Naive B cell (primary cell): ENCODE measurements around the gene USP48. TPM values are rescaled to one million over a fixed set of nuclear protein-coding genes. Genes with fewer than 3 reads are reported as not detected.
A peak's percentile ranks its signal among the peaks of the same experiment; 100 is the strongest.

Experiments
- ATAC-seq, 2 donors: fragments of 150-1000 bp; cut with Tn5 transposase; 2 replicates each; pipeline ENCODE4 v1.10.0; 2021; ENCODE audit warnings: low read depth in 2 of 2, mild to moderate bottlenecking in 2 of 2, moderate library complexity in 2 of 2
- DNase-seq: peaks from one replicate; pipeline ENCODE4 v3.0.0; 2022
- H3K27ac Mint-ChIP-seq, 6 donors: one replicate each; pipeline ENCODE4 v1.8.0; 2020 to 2022; ENCODE audit warnings: mild to moderate bottlenecking in 6 of 6, mixed read lengths in 6 of 6, moderate library complexity in 5 of 6, inconsistent platforms in 2 of 6
- H3K27me3 Mint-ChIP-seq, 3 donors: one replicate each; pipeline ENCODE4 v1.8.0; 2021 to 2022; ENCODE audit warnings: mixed read lengths in 3 of 3, mild to moderate bottlenecking in 1 of 3
- H3K36me3 Mint-ChIP-seq, 2 donors: one replicate each; pipeline ENCODE4 v1.8.0; 2020 to 2022; ENCODE audit warnings: mixed read lengths in 2 of 2, inconsistent platforms in 1 of 2, mild to moderate bottlenecking in 1 of 2
- H3K4me1 Mint-ChIP-seq, 3 donors: one replicate each; pipeline ENCODE4 v1.8.0; 2020 to 2022; ENCODE audit warnings: mixed read lengths in 3 of 3, inconsistent platforms in 1 of 3, mild to moderate bottlenecking in 1 of 3, moderate library complexity in 1 of 3
- H3K4me3 Mint-ChIP-seq, 8 donors: one replicate each; pipeline ENCODE4 v1.8.0; 2020 to 2022; ENCODE audit warnings: mild to moderate bottlenecking in 8 of 8, mixed read lengths in 8 of 8, moderate library complexity in 8 of 8, inconsistent platforms in 2 of 8
- H3K9me3 Mint-ChIP-seq, 7 donors: one replicate each; pipeline ENCODE4 v1.8.0; 2020 to 2022; ENCODE audit warnings: mixed read lengths in 7 of 7, mild to moderate bottlenecking in 5 of 7, inconsistent platforms in 2 of 7, moderate library complexity in 1 of 7
- polyA plus RNA-seq, 6 donors: library from polyadenylated mRNA; unstranded; fragments of 300-500 nt; fragmentation: Illumina TruSeq; gene quantifications; one replicate each; pipeline ENCODE4 v1.2.3, GENCODE V29; 2021; ENCODE audit warnings: low read depth in 6 of 6

The USP48 gene
- polyA plus RNA-seq, 6 donors from 2014 or later, result 30.3 to 45.9 (median 39.8) TPM

GRCh38 chr1:21822349-21822748 is 39.4 kb upstream of the USP48 start:
- Mint-ChIP-seq H3K9me3 (peaks cover 0 to 6% (median 0%) of the 10 kb centered on the region in 7 donors), H3K27me3 (peaks cover 0 to 12% (median 0%) of the 10 kb centered on the region in 3 donors), H3K36me3 (no peaks in the 10 kb centered on the region), H3K27ac (no peak overlapping the region), H3K4me3 (no peak overlapping the region), H3K4me1 (peaks cover 0 to 5% (median 0%) of the 10 kb centered on the region in 3 donors)
- ATAC-seq (no peak), DNase-seq (no peak)

- Mint-ChIP-seq H3K9me3 (peaks cover 0 to 4% (median 0%) of the 10 kb centered on the region in 7 donors), H3K27me3 (peaks cover 0 to 12% (median 0%) of the 10 kb centered on the region in 3 donors), H3K36me3 (no peaks in the 10 kb centered on the region), H3K4me3 (no peak overlapping the region), H3K27ac (no peak overlapping the region), H3K4me1 (peaks cover 0 to 5% (median 0%) of the 10 kb centered on the region in 3 donors)
- ATAC-seq (no peak), DNase-seq (no peak)
Measured at GRCh38 chr1:21821385-21822019, 38.6 kb upstream of the USP48 start.

GRCh38 chr1:21820597-21821232 is 37.8 kb upstream of the USP48 start:
- no peak overlapping the region for H3K27ac Mint-ChIP-seq
- H3K9me3 Mint-ChIP-seq, result peaks cover 0 to 4% (median 0%) of the 10 kb centered on the region in 7 donors
- peaks cover 0 to 12% (median 0%) of the 10 kb centered on the region in 3 donors for H3K27me3 Mint-ChIP-seq
- peaks cover 3 to 10% (median 6%) of the 10 kb centered on the region in 3 donors for H3K4me1 Mint-ChIP-seq
- ATAC-seq, result no peak
- H3K36me3 Mint-ChIP-seq, result no peaks in the 10 kb centered on the region
- no peak overlapping the region for H3K4me3 Mint-ChIP-seq
- DNase-seq, result no peak

- H3K4me1 Mint-ChIP-seq, result peaks cover 10 to 24% (median 12%) of the 10 kb centered on the region in 3 donors
- DNase-seq (no peak), ATAC-seq (no peak)
- H3K4me3 Mint-ChIP-seq, result peak overlapping the region in 1 of 8 donors; percentile 26
- H3K9me3 Mint-ChIP-seq, result peaks cover 0 to 4% (median 0%) of the 10 kb centered on the region in 7 donors
- peaks cover 1 to 8% (median 4%) of the 10 kb centered on the region in 3 donors for H3K27me3 Mint-ChIP-seq
- H3K27ac Mint-ChIP-seq, result peak overlapping the region in 1 of 6 donors; percentile 84
- H3K36me3 Mint-ChIP-seq, result no peaks in the 10 kb centered on the region
Measured at GRCh38 chr1:21818656-21819055, 35.7 kb upstream of the USP48 start.

GRCh38 chr1:21816602-21817302 is 33.8 kb upstream of the USP48 start:
- no peaks in the 10 kb centered on the region for H3K36me3 Mint-ChIP-seq
- peak overlapping the region in 3 of 8 donors; percentile 10 to 29 (median 18) for H3K4me3 Mint-ChIP-seq

GRCh38 chr1:21815724-21816321 is 32.9 kb upstream of the USP48 start:
- peaks cover 12 to 24% (median 17%) of the 10 kb centered on the region in 3 donors for H3K4me1 Mint-ChIP-seq
- H3K4me3 Mint-ChIP-seq, result peak overlapping the region in 4 of 8 donors; percentile 22 to 75 (median 46)
- H3K27ac Mint-ChIP-seq, result peak overlapping the region in 5 of 6 donors; percentile 41 to 86 (median 81)
- ATAC-seq (peak; percentile 65 to 75), DNase-seq (peak; percentile 19)
- H3K9me3 Mint-ChIP-seq, result peaks cover 0 to 4% (median 0%) of the 10 kb centered on the region in 7 donors
- peaks cover 5 to 16% (median 13%) of the 10 kb centered on the region in 3 donors for H3K27me3 Mint-ChIP-seq
- no peaks in the 10 kb centered on the region for H3K36me3 Mint-ChIP-seq

More at GRCh38 chr1:21816602-21817302, 33.8 kb upstream of the USP48 start:
- peaks cover 12 to 24% (median 14%) of the 10 kb centered on the region in 3 donors for H3K4me1 Mint-ChIP-seq
- DNase-seq, result no peak
- ATAC-seq, result no peak
- H3K27ac Mint-ChIP-seq, result peak overlapping the region in 3 of 6 donors; percentile 26 to 83 (median 41)
- peaks cover 6 to 10% (median 8%) of the 10 kb centered on the region in 3 donors for H3K27me3 Mint-ChIP-seq
- peaks cover 0 to 4% (median 0%) of the 10 kb centered on the region in 7 donors for H3K9me3 Mint-ChIP-seq

GRCh38 chr1:21814981-21815582 is 32.1 kb upstream of the USP48 start:
- Mint-ChIP-seq H3K9me3 (peaks cover 0 to 2% (median 0%) of the 10 kb centered on the region in 7 donors), H3K4me3 (peak overlapping the region; percentile 9 to 78 (median 59)), H3K27ac (peak overlapping the region in 3 of 6 donors; percentile 40 to 81 (median 80)), H3K36me3 (no peaks in the 10 kb centered on the region), H3K4me1 (peaks cover 12 to 24% (median 17%) of the 10 kb centered on the region in 3 donors), H3K27me3 (peaks cover 5 to 16% (median 13%) of the 10 kb centered on the region in 3 donors)
- no peak for DNase-seq
- no peak for ATAC-seq

GRCh38 chr1:21814241-21814918 is 31.4 kb upstream of the USP48 start:
- ATAC-seq (peak; percentile 61 to 67), DNase-seq (peak; percentile 20)
- Mint-ChIP-seq H3K9me3 (peaks cover 0 to 2% (median 0%) of the 10 kb centered on the region in 7 donors), H3K27me3 (peaks cover 5 to 16% (median 13%) of the 10 kb centered on the region in 3 donors), H3K4me1 (peaks cover 12 to 24% (median 17%) of the 10 kb centered on the region in 3 donors), H3K36me3 (no peaks in the 10 kb centered on the region), H3K27ac (no peak overlapping the region), H3K4me3 (peak overlapping the region; percentile 11 to 85 (median 59))

GRCh38 chr1:21813542-21813941 is 30.6 kb upstream of the USP48 start:
- Mint-ChIP-seq H3K27ac (peak overlapping the region in 1 of 6 donors; percentile 17), H3K36me3 (no peaks in the 10 kb centered on the region), H3K4me3 (peak overlapping the region in 1 of 8 donors; percentile 15), H3K27me3 (peaks cover 5 to 16% (median 13%) of the 10 kb centered on the region in 3 donors), H3K4me1 (peaks cover 12 to 22% (median 17%) of the 10 kb centered on the region in 3 donors), H3K9me3 (peaks cover 0 to 2% (median 0%) of the 10 kb centered on the region in 7 donors)
- ATAC-seq (no peak), DNase-seq (no peak)

GRCh38 chr1:21811875-21812305 is 28.9 kb upstream of the USP48 start, which contains the start of gene LDLRAD2:
Gene LDLRAD2 (plus strand): TSS chr1:21812265. CDS start chr1:21812452, 187 bp downstream.
- H3K27ac Mint-ChIP-seq, result peak within 1 kb of the TSS in 2 of 6 donors; percentile 19 to 27

GRCh38 chr1:21804536-21804935 is 21.6 kb upstream of the USP48 start:
- peaks cover 0 to 10% (median 0%) of the 10 kb centered on the region in 3 donors for H3K27me3 Mint-ChIP-seq
- H3K4me1 Mint-ChIP-seq, result no peaks in the 10 kb centered on the region
- no peak overlapping the region for H3K4me3 Mint-ChIP-seq
- peaks cover 0 to 4% (median 0%) of the 10 kb centered on the region in 7 donors for H3K9me3 Mint-ChIP-seq
- no peak overlapping the region for H3K27ac Mint-ChIP-seq
- H3K36me3 Mint-ChIP-seq, result no peaks in the 10 kb centered on the region
- ATAC-seq, result no peak
- DNase-seq, result no peak

More at GRCh38 chr1:21811875-21812305, 28.9 kb upstream of the USP48 start, which contains the start of gene LDLRAD2:
- peak within 1 kb of the TSS in 5 of 8 donors; percentile 20 to 77 (median 29) for H3K4me3 Mint-ChIP-seq
- H3K36me3 Mint-ChIP-seq, result no peaks in the 10 kb centered on the region
- peaks cover 0 to 2% (median 0%) of the 10 kb centered on the region in 7 donors for H3K9me3 Mint-ChIP-seq
- ATAC-seq, result no peak
- H3K4me1 Mint-ChIP-seq, result peaks cover 12 to 19% (median 17%) of the 10 kb centered on the region in 3 donors
- peaks cover 5 to 16% (median 13%) of the 10 kb centered on the region in 3 donors for H3K27me3 Mint-ChIP-seq
- DNase-seq, result no peak

- ATAC-seq (no peak), DNase-seq (no peak)
- H3K36me3 Mint-ChIP-seq, result no peaks in the 10 kb centered on the region
- H3K4me1 Mint-ChIP-seq, result peaks cover 0 to 12% (median 3%) of the 10 kb centered on the region in 3 donors
- H3K27me3 Mint-ChIP-seq, result peaks cover 0 to 10% (median 0%) of the 10 kb centered on the region in 3 donors
- no peak overlapping the region for H3K27ac Mint-ChIP-seq
- H3K4me3 Mint-ChIP-seq, result peak overlapping the region in 1 of 8 donors; percentile 16
- peaks cover 0 to 4% (median 0%) of the 10 kb centered on the region in 7 donors for H3K9me3 Mint-ChIP-seq
Measured at GRCh38 chr1:21801100-21801499, 18.2 kb upstream of the USP48 start.
